Mesothelial cell of epicardium (in vitro differentiated cells): ENCODE data around the gene NCOR1. TPM values are rescaled to one million over a fixed set of nuclear protein-coding genes. Genes with fewer than 3 reads are reported as not detected.
"Not testable (repeated sequence)": the region's sequence is repeated elsewhere in the genome, so short reads cannot be mapped to it uniquely, and the experiment has no call there.

Source experiments
- DNase-seq, 2 experiments: peaks; one replicate each; pipeline ENCODE4 v3.0.0; 2021; ENCODE audit warnings: low spot score in 2 of 2; ENCODE audit not compliant: unreplicated experiment in 2 of 2
- H3K27ac Mint-ChIP-seq: 2 replicates; pipeline ENCODE4 v1.8.0; 2021; ENCODE audit warnings: mixed read lengths
- H3K27me3 Mint-ChIP-seq: 2 replicates; pipeline ENCODE4 v1.8.0; 2021; ENCODE audit warnings: low read depth, mixed read lengths
- H3K36me3 Mint-ChIP-seq: 2 replicates; pipeline ENCODE4 v1.8.0; 2021; ENCODE audit warnings: mixed read lengths
- H3K4me1 Mint-ChIP-seq: 2 replicates; pipeline ENCODE4 v1.8.0; 2021; ENCODE audit warnings: mixed read lengths
- H3K4me3 Mint-ChIP-seq: 2 replicates; pipeline ENCODE4 v1.8.0; 2021; ENCODE audit warnings: mild to moderate bottlenecking, moderate library complexity, mixed read lengths
- H3K9me3 Mint-ChIP-seq: 2 replicates; pipeline ENCODE4 v1.8.0; 2021; ENCODE audit warnings: mixed read lengths
- total RNA-seq: library from RNA; stranded (reverse); gene quantifications from 3 replicates; pipeline ENCODE4 v1.2.1, GENCODE V29; 2021
- TF ChIP-seq, protein P1 (sequence below): fragments of 200-600 bp; sonication (generic); IDR thresholded peaks from one replicate; pipeline ENCODE4 v1.5.0; 2021; ENCODE audit warnings: antibody characterized with exemption; ENCODE audit not compliant: unreplicated experiment

The NCOR1 gene
- total RNA-seq, 1 donor from 2014 or later: 142 TPM

DNA sequence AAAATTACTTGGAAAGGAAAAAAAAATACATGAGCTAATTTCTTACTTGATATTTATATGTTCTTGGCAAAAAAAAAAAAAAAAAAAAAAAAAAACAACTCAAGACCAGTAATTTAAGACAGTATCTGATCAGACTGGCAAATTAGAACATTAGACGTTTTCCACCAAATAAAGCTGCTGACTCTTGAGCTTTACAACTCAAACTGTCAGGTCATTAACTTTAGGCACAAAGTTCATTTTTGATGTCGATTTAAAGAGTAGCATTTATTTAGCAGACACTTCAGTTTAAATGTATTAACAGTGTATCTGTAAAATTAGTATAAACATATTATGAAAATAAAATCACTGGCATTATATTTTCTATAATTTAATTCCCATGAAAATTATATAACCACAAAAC lies 66.7 kb downstream of the NCOR1 start:
- peaks cover 52% of the 10 kb centered on the region for H3K36me3 Mint-ChIP-seq
- H3K27ac Mint-ChIP-seq: no peak overlapping the region
- peaks cover 5% of the 10 kb centered on the region for H3K4me1 Mint-ChIP-seq
- TF ChIP-seq, protein P1, sequence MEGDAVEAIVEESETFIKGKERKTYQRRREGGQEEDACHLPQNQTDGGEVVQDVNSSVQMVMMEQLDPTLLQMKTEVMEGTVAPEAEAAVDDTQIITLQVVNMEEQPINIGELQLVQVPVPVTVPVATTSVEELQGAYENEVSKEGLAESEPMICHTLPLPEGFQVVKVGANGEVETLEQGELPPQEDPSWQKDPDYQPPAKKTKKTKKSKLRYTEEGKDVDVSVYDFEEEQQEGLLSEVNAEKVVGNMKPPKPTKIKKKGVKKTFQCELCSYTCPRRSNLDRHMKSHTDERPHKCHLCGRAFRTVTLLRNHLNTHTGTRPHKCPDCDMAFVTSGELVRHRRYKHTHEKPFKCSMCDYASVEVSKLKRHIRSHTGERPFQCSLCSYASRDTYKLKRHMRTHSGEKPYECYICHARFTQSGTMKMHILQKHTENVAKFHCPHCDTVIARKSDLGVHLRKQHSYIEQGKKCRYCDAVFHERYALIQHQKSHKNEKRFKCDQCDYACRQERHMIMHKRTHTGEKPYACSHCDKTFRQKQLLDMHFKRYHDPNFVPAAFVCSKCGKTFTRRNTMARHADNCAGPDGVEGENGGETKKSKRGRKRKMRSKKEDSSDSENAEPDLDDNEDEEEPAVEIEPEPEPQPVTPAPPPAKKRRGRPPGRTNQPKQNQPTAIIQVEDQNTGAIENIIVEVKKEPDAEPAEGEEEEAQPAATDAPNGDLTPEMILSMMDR: no peak
- DNase-seq: no peak
- no peaks in the 10 kb centered on the region for H3K27me3 Mint-ChIP-seq
- no peak overlapping the region for H3K4me3 Mint-ChIP-seq
- H3K9me3 Mint-ChIP-seq: peaks cover 9% of the 10 kb centered on the region

DNA sequence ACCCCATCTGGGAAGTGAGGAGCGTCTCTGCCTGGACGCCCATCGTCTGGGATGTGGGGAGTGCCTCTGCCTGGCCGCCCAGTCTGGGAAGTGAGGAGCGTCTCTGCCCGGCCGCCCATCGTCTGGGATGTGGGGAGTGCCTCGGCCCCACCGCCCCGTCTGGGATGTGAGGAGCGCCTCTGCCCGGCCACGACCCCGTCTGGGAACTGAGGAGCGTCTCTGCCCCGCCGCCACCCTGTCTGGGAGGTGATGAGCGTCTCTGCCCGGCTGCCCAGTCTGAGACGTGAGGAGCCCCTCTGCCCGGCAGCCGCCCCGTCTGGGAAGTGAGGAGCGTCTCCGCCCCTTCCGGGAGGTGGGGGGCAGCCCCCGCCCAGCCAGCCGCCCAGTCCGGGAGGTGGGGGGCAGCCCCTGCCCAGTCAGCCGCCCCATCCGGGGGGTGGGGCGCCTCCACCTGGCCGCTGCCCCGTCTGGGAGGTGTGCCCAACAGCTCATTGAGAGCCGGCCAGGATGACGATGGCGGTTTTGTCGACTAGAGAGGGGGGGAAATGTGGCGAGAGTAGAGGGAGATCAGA lies 69.9 kb downstream of the NCOR1 start:
- H3K4me1 Mint-ChIP-seq, DNase-seq, H3K4me3 Mint-ChIP-seq, H3K9me3 Mint-ChIP-seq, H3K27me3 Mint-ChIP-seq, H3K27ac Mint-ChIP-seq: not testable (repeated sequence)
- peaks cover 44% of the 10 kb centered on the region for H3K36me3 Mint-ChIP-seq

DNA sequence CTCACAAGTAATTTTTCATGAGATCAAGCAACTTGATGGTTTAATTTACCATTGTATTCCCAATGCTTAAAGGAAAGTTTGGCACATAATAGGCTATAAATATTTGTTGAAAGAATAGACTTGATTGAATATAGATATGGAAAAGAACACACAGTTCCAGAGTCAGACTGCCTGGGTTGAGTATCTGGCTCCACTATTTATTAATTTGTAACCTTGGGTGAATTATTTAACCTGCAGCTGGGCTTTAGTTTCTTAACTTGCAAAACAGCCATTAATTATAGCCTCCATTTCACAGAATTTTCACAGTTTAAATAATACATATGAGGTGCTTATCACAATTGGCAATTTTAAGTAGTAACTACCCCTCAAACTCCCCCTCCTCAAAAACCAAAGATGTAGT lies 73.6 kb downstream of the NCOR1 start:
- TF ChIP-seq, protein P1: no peak
- Mint-ChIP-seq H3K27ac (no peak overlapping the region), H3K4me3 (no peak overlapping the region), H3K27me3 (no peaks in the 10 kb centered on the region), H3K9me3 (peaks cover 3% of the 10 kb centered on the region), H3K4me1 (no peaks in the 10 kb centered on the region), H3K36me3 (peaks cover 37% of the 10 kb centered on the region)
- DNase-seq: no peak

DNA sequence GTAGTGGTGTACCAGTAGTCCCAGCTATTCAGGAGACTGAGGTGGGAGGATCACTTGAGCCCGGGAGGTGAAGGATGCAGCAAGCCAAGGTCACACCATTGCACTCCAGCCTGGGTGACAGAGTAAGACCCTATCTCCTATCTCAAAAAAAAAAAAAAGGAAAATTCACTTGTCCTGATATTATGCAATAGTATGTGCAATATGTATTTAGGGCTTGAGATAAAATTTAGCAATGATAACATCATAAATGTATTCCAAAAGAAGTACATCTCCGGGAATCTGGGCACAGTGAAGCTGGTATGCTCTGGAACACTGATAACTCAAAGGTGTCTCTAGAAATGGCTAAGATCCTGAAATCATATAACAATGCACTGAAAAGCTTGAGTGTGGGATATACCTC lies 74.5 kb downstream of the NCOR1 start:
- DNase-seq: no peak
- Mint-ChIP-seq H3K27me3 (no peaks in the 10 kb centered on the region), H3K9me3 (no peaks in the 10 kb centered on the region), H3K4me1 (no peaks in the 10 kb centered on the region), H3K36me3 (peaks cover 33% of the 10 kb centered on the region), H3K27ac (no peak overlapping the region), H3K4me3 (no peak overlapping the region)
- TF ChIP-seq, protein P1: no peak

GRCh38 chr17:16135461-16135860 lies 79.9 kb downstream of the NCOR1 start:
- TF ChIP-seq, protein P1: no peak
- no peaks in the 10 kb centered on the region for H3K27me3 Mint-ChIP-seq
- peaks cover 19% of the 10 kb centered on the region for H3K36me3 Mint-ChIP-seq

DNA sequence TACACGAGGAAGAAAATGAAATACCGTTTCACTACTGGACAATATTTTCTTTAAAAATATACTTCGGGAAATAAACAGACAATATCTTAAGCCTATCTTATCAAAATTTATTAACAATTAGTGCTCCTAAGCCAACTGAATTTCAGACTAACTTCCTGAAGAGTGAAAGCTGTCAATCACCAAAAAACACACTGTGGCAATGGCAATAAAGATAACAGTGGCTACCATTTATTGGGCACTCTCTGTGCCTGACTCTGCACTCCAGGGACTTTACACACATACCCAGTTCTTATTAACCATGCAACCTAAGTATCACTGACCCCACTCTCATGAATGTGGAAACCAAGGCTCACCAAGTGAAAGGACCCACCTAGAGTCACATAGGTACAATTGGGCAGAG lies 83.7 kb downstream of the NCOR1 start:
- no peak for DNase-seq
- Mint-ChIP-seq H3K27ac (no peak overlapping the region), H3K9me3 (no peaks in the 10 kb centered on the region), H3K27me3 (no peaks in the 10 kb centered on the region), H3K36me3 (peaks cover 9% of the 10 kb centered on the region), H3K4me3 (no peak overlapping the region), H3K4me1 (peaks cover 10% of the 10 kb centered on the region)
- TF ChIP-seq, protein P1: no peak

More at GRCh38 chr17:16135461-16135860, 79.9 kb downstream of the NCOR1 start:
- H3K4me1 Mint-ChIP-seq: no peaks in the 10 kb centered on the region
- no peak overlapping the region for H3K4me3 Mint-ChIP-seq
- H3K9me3 Mint-ChIP-seq: no peaks in the 10 kb centered on the region
- no peak for DNase-seq
- H3K27ac Mint-ChIP-seq: no peak overlapping the region
